GM12892 (cell line): ENCODE measurements around the gene TMEM163.

ENCODE experiments used
- DNase-seq: peaks from one replicate; pipeline ENCODE4 v3.0.0; 2011; ENCODE audit not compliant: insufficient read length
- FAIRE-seq: peaks from 2 replicates; lab custom pipeline; 2011; peaks lifted over from hg19 to GRCh38; lab: Jason Lieb, UNC
- POLR2A ChIP-seq: IDR thresholded peaks from 2 replicates; pipeline ENCODE4 v1.6.1; 2011; ENCODE audit warnings: low read depth, low read length, control low read depth
- POLR2AphosphoS5 ChIP-seq: IDR thresholded peaks from 2 replicates; pipeline ENCODE4 v1.6.1; 2011; ENCODE audit warnings: low read depth, low read length, control low read depth
- TAF1 ChIP-seq: IDR thresholded peaks from 2 replicates; pipeline ENCODE4 v1.6.1; 2011; ENCODE audit warnings: low read depth, mild to moderate bottlenecking, control low read depth, low read length, borderline replicate concordance

The TMEM163 gene

DNA sequence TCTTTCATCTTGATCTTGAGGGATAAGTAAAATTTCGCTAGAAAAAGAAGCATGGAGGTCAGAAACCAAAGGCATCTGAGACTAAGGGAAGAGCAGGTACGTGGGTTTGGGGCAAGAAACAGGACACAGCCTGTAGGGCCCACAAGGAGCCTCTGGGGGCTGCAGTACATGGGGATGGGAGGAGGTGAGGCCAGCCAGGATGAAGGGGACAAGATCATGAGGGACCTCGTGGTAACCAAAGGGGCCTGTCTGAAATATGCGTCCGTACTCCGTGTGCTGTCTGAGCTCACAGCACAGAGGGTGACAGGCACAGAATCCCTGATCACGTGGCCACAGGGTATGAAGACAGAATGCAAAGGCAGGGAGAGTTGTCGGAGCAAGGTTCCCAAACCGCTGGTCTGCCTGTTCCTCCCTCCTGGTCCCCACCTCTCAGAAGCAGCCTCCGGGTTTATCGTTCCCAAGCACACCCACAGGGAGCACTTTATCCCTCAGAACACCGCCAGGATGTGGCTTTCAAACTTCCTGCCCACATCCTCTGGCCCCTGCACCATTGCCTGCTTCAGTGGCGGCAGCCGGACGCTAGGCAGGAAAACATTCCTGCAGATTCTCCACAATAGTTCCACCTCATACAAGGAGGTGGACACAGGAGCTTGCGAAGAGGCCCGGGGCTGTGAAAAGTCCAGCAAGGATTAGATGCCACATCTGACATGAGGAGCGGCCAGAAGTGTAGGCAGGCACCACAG, 12.0 kb downstream of the TMEM163 start:
- TF ChIP-seq POLR2A (no peak), TAF1 (no peak), POLR2AphosphoS5 (no peak)
- peak; percentile 9 for FAIRE-seq
- DNase-seq: no peak

DNA sequence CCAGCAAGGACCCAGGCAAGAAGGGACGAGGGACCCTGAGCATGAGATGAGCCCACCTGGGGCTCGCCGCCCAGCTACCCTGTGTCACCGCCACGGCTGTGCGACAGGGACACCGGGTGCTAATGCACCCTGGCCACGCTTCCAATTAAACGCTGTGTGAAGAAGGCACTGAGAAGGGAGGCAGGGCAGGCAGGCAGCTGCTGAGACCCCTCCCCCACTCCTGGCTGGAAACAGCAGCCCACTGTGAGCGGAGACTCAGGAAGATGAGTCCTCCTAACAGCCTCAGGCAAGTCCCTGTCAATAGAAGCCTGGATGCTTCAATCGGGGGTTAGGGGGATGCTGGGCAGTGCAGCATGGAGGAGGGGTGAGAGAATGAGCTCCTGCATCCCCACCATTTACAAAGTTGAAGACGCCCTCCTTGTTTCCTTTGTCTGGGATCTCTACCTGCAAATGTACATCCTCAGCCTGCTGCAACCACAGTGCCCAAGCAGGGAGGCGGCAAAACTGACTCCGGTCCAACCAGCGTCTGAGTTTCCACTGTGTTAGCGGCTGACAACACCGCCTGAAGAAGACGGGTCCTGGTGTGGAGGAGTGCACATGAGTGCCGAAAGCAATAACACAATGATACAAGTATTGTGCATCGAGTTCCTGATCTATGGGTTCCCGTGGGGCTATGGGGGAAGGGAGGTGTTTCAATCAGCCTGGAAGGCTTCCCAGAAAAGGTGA, 12.8 kb downstream of the TMEM163 start:
- DNase-seq (no peak), FAIRE-seq (peak; percentile 36)
- no peak for TF ChIP-seq TAF1
- TF ChIP-seq POLR2A: no peak
- no peak for TF ChIP-seq POLR2AphosphoS5

DNA sequence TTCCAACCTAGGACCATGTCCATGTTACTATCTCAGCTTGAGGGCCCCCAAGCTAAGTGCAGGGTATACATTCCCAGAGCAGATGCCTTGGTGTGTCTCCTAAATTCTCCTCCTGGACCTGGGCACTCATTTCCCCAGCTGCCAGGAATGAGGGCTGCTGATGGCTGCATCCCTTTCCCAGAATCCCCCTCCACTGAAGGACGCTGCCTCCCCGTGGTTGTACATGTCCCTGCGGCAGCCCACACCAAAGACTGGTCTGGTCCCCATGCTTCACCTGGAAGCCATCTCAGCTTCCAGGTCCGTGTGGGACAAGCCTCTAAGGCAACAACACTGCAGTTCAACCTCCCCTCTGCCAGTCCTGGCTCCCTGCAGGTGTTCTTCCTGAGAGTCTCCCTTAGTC, 14.6 kb downstream of the TMEM163 start:
- FAIRE-seq (no peak), DNase-seq (no peak)
- TF ChIP-seq TAF1 (no peak), POLR2A (no peak), POLR2AphosphoS5 (no peak)

DNA sequence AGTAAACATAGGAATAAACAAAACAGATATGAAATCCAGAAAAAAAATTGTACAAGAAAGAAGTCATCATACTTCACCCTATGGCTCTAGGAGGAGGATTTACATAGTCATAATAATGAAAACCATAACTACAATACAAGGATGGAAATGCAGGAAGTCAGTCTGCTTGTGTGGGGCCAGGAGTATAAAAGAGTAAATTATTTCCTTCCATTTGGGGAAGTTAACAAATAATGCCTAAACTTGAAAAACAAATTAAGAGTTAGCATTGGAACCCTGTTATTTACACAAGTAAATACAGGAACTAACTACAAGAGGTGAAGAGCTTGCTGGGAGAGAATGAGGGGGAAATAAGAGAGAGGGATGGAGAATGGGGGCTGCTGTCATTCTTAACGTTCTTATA, 15.4 kb downstream of the TMEM163 start:
- TF ChIP-seq TAF1 (no peak), POLR2A (no peak), POLR2AphosphoS5 (no peak)
- no peak for FAIRE-seq
- DNase-seq: no peak

- FAIRE-seq (no peak), DNase-seq (no peak)
- TF ChIP-seq TAF1: no peak
- no peak for TF ChIP-seq POLR2A
- TF ChIP-seq POLR2AphosphoS5: no peak
These were observed 18.1 kb downstream of the TMEM163 start for GRCh38 chr2:134700730-134701129.

DNA sequence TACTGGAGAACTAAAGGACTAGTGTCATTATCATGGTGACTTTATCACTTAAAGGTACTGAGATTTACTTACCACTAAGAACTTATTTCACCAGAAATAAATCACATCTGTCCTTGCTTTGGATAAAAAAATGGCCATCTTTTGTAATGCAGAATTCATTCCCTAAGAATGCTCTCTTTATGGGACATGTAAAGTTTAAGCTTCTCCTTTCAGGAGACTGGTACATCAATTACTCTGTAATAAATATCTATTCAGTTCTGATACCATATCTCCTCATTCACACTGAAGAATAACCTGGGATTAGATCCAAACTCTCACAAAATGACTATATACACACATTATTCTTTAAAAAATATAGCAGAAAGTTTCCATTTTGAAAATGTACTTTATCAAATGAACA, 24.4 kb downstream of the TMEM163 start:
- TF ChIP-seq POLR2A (no peak), POLR2AphosphoS5 (no peak), TAF1 (no peak)
- FAIRE-seq: no peak
- DNase-seq: no peak

DNA sequence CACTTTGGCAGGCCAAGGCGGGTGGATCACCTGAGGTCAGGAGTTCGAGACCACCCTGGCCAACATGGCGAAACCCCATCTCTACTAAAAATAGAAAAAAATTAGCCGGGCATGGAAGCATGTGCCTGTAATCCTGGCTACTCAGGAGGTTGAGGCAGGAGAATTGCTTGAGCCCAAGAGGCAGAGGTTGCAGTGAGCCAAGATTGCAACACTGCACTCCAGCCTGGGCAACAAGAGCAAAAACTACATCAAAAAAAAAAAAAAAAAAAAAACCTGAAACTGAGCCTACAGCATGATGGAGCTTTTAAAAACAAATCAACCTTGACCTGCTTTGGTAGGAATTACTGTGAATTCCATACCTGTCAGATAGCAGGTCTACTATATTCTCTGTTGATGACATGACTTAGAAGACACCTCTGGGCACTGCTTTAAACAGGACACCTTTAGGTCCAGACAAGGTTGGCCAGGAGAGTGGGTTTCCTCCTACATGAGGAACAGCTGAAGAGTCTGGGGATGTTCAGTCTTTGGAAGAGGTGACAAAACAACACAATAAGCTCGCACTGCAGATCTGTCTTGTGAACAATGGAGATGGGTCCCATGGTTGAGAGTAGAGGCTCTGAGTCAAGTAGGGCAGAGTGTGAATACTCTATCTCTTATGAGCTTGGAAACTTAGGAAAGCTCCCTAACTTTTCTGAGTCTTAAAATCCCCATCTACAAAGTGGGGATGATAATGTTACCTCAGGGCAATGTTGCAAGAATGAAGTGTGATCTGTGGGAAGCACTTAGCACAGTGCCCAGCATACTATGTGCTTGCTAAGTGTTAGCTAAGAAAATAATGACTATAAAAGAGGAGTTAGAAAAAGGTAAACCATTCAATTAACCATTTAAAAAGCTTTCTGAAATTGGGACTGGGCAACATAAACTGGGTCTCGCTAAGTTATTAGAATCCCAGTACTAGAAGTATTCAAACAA, 25.2 kb downstream of the TMEM163 start:
- DNase-seq: no peak
- no peak for TF ChIP-seq TAF1
- TF ChIP-seq POLR2A: no peak
- TF ChIP-seq POLR2AphosphoS5: no peak
- FAIRE-seq: no peak

DNA sequence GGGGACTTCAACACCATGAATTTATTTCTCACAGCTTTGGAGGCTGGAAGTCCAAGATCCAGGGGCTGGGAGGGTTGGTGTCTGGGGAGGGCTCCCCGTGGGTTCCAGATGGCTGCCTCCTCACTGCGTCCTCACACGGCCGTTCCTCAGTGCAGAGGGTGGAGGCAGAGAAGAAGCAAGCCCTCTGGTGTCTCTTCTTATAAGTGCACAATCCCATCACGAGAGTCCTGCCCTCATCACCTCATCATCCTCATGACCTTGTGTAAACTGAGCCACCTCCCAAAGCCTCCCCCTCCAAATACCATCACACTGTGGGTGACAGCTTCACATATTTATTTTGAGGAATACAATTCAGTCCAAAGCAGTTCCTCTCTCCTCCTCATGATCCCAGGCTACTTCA, 26.3 kb downstream of the TMEM163 start:
- DNase-seq: no peak
- no peak for TF ChIP-seq POLR2AphosphoS5
- TF ChIP-seq TAF1: no peak
- FAIRE-seq: peak; percentile 40

- no peak for DNase-seq
- no peak for FAIRE-seq
- TF ChIP-seq POLR2A (no peak), TAF1 (no peak), POLR2AphosphoS5 (no peak)
These were observed 28.1 kb downstream of the TMEM163 start for GRCh38 chr2:134690629-134691215.

DNA sequence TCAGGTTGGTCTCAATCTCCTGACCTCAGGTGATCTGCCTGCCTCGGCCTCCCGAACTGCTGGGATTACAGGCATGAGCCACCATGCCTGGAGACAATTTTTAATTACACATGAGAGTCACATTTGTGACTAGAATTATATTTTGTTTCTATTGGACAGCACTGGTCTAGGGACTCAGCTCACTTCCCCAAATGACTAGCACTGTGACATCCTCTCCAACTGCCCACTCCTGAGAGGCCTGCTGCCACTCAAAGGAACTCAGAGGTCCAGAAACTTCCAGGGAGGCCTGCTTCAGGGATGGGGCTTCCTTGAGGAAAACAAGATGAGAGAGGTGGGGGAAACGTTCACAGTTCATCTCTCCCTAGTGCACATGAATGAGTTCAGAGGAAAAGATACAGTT, 29.5 kb downstream of the TMEM163 start:
- no peak for DNase-seq
- FAIRE-seq: no peak
- TF ChIP-seq TAF1 (no peak), POLR2A (no peak), POLR2AphosphoS5 (no peak)

DNA sequence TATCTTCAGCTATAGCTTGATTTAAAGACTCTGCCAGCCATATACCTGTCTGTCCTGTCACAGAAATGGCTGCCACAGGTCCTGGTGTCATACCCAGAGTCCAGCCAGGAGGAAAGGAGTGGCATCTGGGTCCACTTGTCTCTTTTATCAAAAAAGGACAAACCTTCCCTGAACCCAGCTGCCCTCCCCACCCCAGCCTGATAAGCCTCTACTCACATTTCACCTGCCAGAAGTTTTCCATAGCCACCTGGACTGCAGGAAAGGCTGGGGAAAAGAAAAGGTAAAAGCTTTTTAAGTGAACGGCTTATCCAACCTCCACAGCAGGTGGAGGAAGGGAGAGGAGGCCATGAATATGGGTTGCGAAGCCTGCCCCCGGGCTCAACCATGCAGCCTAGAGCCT, 32.8 kb downstream of the TMEM163 start:
- FAIRE-seq (no peak), DNase-seq (no peak)
- TF ChIP-seq POLR2A (no peak), TAF1 (no peak), POLR2AphosphoS5 (no peak)
